Right hindlimb (tissue), 1 donor: ENCODE measurements around the gene RIMKLB.

Experiments
- DNase-seq: peaks from one replicate; pipeline ENCODE4 v3.0.0-alpha.2; 2018

Gene RIMKLB

DNA sequence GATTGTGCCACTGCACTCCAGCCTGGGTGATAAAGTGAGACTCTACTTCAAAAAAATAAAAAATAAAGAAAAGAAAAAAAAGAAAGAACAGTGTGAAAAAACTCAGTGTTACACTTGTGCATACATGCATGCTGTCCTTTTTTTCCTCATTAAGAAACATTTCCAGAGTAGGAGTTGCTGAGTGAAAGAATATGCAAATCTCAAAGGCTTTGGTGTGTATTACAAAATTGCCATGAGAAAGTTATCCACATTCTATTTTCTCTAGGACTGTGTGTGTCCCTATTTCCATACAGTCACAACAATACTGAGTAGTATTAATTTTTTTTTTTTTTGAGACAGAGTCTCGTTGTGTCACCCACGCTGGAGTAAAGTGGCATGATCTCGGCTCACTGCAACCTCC lies 123.8 kb downstream of the RIMKLB start:
- no peak for DNase-seq

DNA sequence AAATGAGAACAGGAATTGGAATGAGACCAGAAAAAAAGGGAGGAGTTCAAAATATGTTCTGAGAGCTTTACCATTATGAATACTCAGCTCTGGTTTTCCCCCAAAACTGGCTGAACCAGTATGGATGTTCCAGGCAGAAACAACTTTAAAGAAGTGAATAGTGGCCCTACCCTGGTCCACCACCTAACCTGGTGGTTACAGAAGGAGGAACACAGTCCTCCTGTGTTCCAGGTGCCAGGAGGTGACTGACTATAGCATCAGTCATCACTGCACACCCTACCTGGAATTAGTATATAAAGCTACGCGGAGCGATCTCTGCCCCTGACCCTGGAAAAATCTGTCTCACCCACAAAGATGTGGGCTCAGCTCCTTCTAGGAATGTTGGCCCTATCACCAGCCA lies 124.5 kb downstream of the RIMKLB start, which contains the start of gene A2ML1:
Gene A2ML1, plus strand, starts transcription at position 324 of the 400 bp plus-strand sequence. Its CDS starts 31 bp downstream, at position 355.
- no peak for DNase-seq

DNA sequence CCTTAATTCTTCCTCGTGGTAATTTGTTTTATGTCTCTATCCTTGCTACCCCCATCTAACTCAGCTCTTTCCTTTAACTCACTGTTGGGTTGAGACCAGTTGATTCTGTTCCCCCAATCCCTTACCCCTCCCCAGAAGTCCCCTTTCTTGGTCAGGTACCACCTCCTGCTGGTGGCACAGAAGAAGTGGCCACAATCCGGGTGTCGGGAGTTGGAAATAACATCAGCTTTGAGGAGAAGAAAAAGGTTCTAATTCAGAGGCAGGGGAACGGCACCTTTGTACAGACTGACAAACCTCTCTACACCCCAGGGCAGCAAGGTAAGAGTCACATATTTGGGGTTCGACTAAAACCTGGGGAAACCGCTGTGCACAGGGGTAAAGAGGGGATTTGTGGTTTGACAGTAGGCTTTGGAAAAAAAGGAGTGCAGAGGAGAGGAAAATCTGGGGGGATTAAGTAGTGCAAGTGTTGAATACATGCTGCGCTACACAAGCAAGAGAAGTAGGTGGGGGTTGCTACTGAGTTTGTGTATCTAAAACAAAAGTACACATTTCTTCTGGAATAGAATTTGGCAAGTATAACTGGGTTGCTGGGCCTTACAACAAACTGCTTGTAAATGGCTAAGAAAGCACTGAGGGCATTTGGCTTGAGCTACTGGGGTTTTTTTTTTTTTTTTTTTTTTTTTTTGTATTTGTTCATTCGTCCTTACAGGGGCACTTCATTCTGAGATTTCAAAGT lies 125.9 kb downstream of the RIMKLB start:
- DNase-seq, result no peak

DNA sequence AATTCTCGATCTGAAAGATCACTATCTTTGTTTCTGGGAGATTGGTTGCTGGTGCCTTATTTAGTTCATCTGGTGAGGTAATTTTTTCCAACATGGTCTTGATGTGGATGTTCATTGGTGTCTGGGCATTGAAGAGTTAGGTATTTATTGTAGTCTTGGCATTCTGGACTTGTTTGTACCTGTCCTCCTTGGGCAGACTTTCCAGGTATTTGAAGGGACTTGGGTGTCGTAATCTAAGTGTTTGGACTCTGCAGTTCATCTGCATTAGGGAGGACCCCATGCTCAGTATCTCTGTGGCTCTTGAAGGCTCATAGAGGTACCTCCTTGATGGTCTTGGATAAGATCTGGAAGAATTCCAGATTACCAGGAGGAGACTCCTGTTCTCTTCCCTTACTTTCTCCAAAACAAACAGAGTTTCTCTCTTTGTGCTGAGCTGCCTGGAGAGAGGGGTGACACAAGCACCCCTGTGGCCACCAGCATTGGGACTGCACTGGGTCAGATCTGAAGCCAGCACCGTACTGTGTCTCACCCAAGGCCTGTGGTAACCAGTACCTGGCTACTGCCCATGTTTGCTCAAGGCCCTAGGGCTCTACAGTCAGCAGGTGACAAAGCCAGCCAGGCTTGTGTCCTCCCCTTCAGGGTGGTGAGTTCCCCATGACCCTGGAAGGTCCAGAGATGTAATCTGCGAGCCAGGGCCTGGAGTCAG lies 129.9 kb downstream of the RIMKLB start:
- DNase-seq, result no peak

DNA sequence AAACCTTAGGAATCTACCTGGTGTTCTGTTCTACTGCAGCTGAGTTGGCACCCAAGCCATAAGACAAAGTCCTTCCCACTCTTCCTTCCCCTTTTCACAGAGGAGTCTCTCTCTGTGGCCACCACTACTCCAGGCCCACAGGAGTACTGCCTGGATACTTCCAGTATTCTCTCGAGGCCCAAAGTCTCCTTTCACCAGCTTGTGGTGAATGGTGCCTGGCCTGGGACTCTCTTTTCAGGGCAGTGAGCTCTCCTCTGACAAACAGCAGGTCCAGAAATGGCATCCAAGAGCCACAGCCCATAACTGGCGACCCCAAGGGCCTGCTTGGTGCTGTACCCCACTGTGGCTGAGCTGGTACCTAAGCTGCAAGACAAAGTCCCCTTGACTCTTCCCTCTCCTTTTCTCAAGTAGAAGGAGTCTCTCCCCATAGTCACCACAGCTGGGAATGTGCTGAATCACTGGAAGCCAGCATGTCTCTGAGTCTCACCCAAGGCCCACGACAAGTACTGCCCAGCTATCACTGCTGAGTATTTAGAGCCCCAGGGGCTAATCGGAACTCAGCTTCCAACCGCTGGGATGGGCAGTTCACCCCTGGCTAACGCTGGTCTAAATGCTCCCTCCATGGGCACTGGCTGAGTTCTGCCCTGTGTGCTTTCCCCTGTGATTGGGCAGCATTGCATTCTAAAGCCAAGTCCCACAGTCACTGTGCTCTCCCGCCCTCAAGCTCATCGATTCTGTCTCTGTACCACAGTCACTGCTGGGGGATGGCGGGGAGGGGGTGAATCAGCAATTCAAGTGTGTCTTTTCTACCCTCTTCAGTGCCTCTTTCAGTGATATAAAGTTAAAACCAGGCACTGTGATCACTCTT lies 130.7 kb downstream of the RIMKLB start:
- no peak for DNase-seq

DNA sequence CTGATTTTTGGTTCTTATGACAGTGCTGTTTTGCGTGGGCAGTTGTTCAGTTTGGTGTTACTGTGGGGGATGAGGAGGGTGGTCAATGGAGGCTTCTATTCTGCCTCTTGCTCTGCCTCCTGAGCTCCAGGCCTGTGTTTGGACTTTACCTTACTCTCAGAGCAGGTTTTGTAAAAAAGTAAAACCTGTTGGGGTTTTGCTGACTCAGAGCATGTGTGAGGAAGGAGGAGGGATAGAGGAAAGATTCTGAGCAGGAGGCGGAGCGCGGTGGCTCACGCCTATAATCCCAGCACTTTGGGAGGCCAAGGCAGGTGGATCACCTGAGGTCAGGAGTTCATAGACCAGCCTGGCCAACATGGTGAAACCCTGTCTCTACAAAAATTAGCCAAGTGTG lies 131.3 kb downstream of the RIMKLB start:
- DNase-seq, result no peak

DNA sequence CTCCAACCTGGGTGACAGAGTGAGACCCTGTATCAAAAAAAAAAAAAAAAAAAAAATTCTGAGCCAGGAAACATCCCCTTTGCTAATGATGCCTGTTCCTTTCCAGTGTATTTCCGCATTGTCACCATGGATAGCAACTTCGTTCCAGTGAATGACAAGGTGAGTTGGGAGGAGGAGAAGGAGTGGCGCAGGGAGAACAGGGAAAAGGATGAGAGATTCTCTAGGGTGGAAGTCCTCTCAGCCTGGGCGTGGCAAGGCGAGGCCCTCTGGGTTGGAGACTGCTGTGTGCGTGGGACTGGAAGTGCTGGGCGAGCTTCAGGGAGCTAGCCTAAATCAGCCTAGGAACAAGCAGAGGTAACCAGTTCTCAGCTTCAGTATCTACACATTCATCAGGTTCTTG lies 131.8 kb downstream of the RIMKLB start:
- DNase-seq, result no peak

DNA sequence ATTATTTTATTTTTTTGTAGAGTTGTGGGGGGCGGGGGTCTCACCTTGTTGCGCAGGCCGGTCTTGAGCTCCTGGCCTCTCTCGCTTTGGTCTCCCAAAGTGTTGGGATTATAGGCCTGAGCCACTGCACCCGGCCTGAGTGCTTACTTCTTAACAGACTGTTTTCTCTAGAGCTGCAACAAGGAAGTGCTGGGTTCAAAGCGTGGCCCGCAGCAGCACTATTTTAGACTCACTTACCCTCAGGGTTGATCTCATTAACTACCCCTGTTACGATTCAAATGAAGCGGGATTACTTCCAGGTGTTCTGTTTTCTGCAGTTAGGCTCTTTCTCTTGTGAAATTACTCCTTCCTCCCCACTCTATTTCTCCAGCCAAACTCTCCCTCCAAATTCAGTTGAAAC lies 133.3 kb downstream of the RIMKLB start:
- no peak for DNase-seq

DNA sequence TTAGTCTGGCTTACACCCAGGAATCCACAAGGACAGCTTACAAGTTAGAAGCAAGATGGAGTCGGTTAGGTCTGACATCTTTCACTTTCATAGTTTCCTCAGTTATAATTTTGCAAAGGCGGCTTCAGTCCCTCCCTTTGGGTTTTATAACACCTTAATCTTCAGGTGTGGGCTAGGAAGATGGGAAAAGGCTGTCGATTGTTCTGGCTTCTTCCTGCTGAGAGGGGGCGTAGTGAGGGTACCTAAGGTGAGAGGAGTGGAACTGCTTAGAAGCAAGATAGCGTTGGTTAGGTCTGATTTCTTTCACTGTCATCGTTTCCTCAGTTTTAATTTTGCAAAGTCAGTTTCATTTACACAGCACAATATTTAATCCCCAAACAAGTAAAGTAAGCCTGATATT lies 134.7 kb downstream of the RIMKLB start:
- no peak for DNase-seq
